Measurements from ENCODE around the gene REXO4. TPM values are rescaled to one million over a fixed set of nuclear protein-coding genes. Genes with fewer than 3 reads are reported as not detected.

REXO4 gene
- total and polyA plus RNA-seq, 2 of the 13 experiments (the other 11 are each of a cell fraction or from before 2014, with no cell fraction given), result 18.5 to 30.4 TPM

DNA sequence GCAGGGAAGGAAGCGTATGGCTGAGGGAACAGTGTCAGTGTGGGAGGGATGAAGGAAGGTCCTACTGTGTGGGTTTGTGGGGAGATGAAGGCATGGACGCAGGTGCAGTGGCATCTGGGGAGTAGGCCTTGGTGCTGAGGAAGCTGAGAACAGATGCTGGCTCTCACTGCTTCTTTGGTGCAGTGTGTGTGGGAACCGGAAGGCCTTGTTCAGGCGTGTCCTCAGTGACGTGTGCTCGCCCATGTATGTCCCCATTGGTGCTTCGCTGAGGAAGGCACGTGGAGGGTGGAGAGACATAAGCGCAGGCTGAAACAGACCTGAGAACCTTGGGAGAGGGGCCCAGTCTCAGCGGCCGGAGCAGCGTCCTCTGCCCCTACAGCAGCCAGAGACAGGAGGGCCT is 23.1 kb upstream of the REXO4 start:
- ATAC-seq, result no peak
- Histone ChIP-seq H3K9ac (ENCODE audit: insufficient read depth, low read depth, low read length) (no peak overlapping the region), H3K4me1 (ENCODE audit: insufficient read depth, low read length) (no peaks in the 10 kb centered on the region), H2AFZ (ENCODE audit: low read length) (no peak overlapping the region), H3K9me3 (ENCODE audit: low read length) (no peaks in the 10 kb centered on the region), H3K4me3 (replicated peaks in 1 of 3; ENCODE audit: insufficient read depth in 1 of 3, low read depth in 2 of 3, low read length in 3 of 3) (no peak overlapping the region), H4K20me1 (ENCODE audit: insufficient read depth, low read length) (no peaks in the 10 kb centered on the region), H3K36me3 (replicated peaks in 1 of 2; ENCODE audit: control insufficient read depth in 1 of 2, insufficient read depth in 2 of 2, low read length in 2 of 2) (no peaks in the 10 kb centered on the region), H3K27me3 (ENCODE audit: control insufficient read depth in 1 of 2, insufficient read depth in 2 of 2, low read length in 2 of 2) (peaks cover 5 to 92% of the 10 kb centered on the region in 2 experiments; a peak in 3 of 5 replicates), H3K79me2 (ENCODE audit: insufficient read depth, low read length) (no peaks in the 10 kb centered on the region), H3K4me2 (ENCODE audit: low read depth, low read length) (no peak overlapping the region), H3K27ac (ENCODE audit: extremely low read length, insufficient read depth, low read length) (no peak overlapping the region)
- in situ Hi-C loops (cut with HindIII; ENCODE audit: extremely low pct_ligation_motif_present, low pct_unique_long_range_greater_than_20kb), result no loop called here
- intact Hi-C loops (cut with micrococcal nuclease; ENCODE audit: unreplicated experiment), result no loop called here
- TF ChIP-seq ZNF331 (CRISPR knock-in tag; IDR thresholded peaks at IDR 0.05) (no peak), RBFOX2 (IDR thresholded peaks at IDR 0.05; ENCODE audit: low read depth, low read length) (no peak), MTA1 (CRISPR knock-in tag; IDR thresholded peaks at IDR 0.05; ENCODE audit: borderline replicate concordance) (no peak), NPAS2 (CRISPR knock-in tag; IDR thresholded peaks at IDR 0.05; ENCODE audit: borderline replicate concordance) (no peak), CCAR2 (optimal IDR thresholded peaks at IDR 0.05; ENCODE audit: low read depth, low read length) (no peak), ZNF780A (CRISPR knock-in tag; IDR thresholded peaks at IDR 0.05) (no peak), DR1 (CRISPR knock-in tag; IDR thresholded peaks at IDR 0.05) (no peak)
- TF ChIP-seq, protein P1, sequence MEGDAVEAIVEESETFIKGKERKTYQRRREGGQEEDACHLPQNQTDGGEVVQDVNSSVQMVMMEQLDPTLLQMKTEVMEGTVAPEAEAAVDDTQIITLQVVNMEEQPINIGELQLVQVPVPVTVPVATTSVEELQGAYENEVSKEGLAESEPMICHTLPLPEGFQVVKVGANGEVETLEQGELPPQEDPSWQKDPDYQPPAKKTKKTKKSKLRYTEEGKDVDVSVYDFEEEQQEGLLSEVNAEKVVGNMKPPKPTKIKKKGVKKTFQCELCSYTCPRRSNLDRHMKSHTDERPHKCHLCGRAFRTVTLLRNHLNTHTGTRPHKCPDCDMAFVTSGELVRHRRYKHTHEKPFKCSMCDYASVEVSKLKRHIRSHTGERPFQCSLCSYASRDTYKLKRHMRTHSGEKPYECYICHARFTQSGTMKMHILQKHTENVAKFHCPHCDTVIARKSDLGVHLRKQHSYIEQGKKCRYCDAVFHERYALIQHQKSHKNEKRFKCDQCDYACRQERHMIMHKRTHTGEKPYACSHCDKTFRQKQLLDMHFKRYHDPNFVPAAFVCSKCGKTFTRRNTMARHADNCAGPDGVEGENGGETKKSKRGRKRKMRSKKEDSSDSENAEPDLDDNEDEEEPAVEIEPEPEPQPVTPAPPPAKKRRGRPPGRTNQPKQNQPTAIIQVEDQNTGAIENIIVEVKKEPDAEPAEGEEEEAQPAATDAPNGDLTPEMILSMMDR (CRISPR knock-in tag; IDR thresholded peaks at IDR 0.05), result no peak
- TF ChIP-seq, protein P2, sequence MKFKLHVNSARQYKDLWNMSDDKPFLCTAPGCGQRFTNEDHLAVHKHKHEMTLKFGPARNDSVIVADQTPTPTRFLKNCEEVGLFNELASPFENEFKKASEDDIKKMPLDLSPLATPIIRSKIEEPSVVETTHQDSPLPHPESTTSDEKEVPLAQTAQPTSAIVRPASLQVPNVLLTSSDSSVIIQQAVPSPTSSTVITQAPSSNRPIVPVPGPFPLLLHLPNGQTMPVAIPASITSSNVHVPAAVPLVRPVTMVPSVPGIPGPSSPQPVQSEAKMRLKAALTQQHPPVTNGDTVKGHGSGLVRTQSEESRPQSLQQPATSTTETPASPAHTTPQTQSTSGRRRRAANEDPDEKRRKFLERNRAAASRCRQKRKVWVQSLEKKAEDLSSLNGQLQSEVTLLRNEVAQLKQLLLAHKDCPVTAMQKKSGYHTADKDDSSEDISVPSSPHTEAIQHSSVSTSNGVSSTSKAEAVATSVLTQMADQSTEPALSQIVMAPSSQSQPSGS (CRISPR knock-in tag; IDR thresholded peaks at IDR 0.05), result no peak
- TF ChIP-seq, protein P3, sequence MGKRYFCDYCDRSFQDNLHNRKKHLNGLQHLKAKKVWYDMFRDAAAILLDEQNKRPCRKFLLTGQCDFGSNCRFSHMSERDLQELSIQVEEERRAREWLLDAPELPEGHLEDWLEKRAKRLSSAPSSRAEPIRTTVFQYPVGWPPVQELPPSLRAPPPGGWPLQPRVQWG (CRISPR knock-in tag; IDR thresholded peaks at IDR 0.05; ENCODE audit: borderline replicate concordance, low read depth), result no peak
- CTCF ChIA-PET (ENCODE audit: low intra/inter-chr PET ratio, low total read pairs), result no interaction called here
- FAIRE-seq, result no peak
- no peak for DNase-seq (ENCODE audit: low spot score)
- BruUV-seq (replicated peaks), result no TSS peak
- POLR2A ChIA-PET, result no interaction called here
- WGBS (ENCODE audit: low lambda C conversion rate), result 32% methylated on average over 7 of the region's 12 CpGs
